EH (cell line): ENCODE results near the gene CDC42EP2.
"Not testable (repeated sequence)": the region's sequence is repeated elsewhere in the genome, so short reads cannot be mapped to it uniquely, and the experiment has no call there.

Experiments used
- DNase-seq: peaks from one replicate; pipeline ENCODE4 v3.0.0-alpha.2; 2015; ENCODE audit warnings: low read depth

Gene CDC42EP2

DNA sequence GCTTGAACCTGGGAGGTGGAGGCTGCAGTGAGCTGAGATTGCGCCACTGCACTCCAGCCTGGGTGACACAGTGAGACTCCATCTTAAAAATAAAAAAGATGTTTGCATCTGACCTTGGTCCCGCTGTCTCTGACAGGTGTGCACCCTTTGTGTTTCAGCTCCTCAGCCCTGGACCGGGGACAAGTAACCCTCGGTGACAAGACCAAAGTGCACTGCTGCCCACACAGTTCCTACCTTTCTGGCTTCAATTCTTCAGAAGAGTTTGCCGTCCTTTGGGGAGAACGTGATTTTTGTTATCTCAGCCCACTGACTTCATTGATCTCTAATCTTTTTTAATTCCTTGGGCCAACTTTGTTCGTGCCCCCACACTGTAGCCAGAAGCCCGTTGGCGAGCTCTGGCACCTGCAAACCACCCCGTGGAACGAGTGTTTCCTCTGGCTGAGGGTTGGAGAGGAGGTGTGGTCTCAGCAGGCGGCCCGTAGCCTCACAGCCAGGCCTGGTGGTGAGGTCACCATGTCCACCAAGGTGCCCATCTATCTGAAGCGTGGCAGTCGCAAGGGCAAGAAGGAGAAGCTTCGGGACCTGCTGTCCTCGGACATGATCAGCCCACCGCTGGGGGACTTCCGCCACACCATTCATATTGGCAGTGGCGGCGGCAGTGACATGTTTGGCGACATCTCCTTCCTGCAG lies 5.9 kb downstream of the CDC42EP2 start:
- DNase-seq = no peak

DNA sequence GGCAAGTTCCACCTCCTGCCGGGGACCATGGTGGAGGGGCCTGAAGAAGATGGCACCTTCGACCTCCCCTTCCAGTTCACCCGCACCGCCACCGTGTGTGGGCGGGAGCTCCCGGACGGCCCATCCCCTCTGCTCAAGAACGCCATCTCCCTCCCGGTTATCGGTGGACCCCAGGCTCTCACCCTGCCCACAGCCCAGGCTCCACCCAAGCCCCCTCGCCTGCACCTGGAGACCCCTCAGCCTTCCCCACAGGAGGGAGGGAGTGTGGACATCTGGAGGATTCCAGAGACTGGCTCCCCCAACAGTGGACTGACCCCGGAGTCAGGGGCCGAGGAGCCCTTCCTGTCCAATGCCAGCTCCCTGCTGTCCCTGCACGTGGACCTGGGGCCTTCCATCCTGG lies 6.4 kb downstream of the CDC42EP2 start:
- no peak for DNase-seq

- no peak for DNase-seq
Measured at GRCh38 chr11:65321828-65322485, 7.3 kb downstream of the CDC42EP2 start.

DNA sequence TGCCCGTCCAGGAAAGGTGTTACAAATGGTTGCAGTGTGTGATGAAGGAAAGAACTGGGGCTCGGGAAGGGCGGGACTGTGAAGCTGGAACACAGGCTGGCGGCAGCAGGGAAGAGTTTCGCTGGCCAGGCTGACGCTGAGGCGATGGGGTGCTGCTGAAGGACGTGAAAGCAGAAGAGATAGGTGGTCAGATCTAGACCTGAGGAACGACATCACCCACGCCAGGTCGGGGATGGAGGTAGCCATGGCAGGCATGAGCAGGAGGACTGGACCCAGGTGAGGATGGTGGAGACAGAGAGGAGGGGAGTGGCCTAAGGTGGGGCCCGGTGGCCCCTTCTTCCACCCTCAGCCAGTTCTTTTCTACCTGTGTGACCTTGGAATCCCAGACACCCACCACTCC lies 9.1 kb downstream of the CDC42EP2 start:
- no peak for DNase-seq

- DNase-seq = no peak
Measured at GRCh38 chr11:65325435-65325834, 10.8 kb downstream of the CDC42EP2 start.

DNA sequence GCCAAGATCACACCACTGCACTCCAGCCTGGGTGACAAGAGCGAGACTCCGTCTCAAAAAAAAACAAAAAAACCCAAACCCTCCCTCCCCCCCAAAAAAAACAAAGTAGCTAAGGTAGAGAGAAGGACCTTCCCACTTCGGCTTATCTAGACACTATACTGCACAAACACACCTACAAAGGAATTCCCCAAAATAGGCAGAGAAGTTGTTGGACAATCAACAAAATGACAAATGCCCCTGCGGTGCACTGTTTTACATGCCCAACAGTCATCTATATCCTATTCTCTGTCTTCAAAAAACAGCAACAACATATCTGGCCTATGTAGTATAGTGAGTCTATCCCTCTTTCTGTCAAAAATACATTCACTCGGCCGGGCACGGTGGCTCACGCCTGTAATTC lies 12.4 kb downstream of the CDC42EP2 start:
- no peak for DNase-seq

DNA sequence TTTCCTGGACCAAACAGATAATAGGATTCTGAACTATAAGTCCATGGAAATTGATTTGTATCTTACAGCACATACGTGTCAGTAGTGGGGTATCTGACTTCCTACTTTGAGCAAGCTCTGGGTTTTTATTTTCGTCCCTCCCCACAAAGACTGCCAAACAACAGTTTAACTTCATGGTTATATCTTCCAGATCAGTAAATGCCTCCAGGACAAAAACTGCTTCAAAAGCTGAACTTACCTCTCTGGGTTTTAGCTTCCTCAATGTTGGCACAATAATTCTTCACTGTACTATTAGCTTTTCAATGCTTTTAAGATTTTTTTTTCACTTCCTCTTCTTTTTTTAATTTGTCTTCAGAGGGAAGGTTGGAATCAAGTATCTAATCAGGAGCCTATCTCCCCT lies 14.8 kb downstream of the CDC42EP2 start:
- DNase-seq = no peak

DNA sequence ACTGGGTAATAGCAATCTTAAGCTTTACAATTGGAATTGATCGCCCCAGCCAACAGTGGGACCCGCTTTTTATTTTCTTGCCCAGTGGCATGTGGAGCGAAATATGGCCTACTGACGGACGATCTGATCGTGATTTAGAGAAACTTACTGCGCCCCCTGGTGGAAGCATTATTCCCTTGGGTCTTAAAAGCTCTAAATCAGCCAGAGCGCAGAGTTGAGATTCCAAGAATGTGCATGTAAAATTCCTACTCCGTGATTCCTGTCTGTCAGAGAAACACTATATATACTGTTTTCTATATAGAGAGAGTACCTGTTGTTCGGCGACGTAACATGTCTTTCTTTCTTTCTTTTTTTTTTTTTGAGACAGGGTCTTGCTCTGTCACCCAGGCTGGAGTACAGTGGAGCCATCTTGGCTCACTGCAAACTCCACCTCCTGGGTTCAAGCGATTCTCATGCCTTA lies 15.3 kb downstream of the CDC42EP2 start:
- peak; percentile 89 for DNase-seq

- DNase-seq = no peak
Measured at GRCh38 chr11:65330544-65330943, 15.9 kb downstream of the CDC42EP2 start.

- not testable (repeated sequence) for DNase-seq
Measured at GRCh38 chr11:65332591-65332990, 17.9 kb downstream of the CDC42EP2 start.

GRCh38 chr11:65334696-65335295 lies 20.1 kb downstream of the CDC42EP2 start:
- DNase-seq = peak; percentile 28

- DNase-seq = no peak
Measured at GRCh38 chr11:65338676-65339075, 24.0 kb downstream of the CDC42EP2 start.

DNA sequence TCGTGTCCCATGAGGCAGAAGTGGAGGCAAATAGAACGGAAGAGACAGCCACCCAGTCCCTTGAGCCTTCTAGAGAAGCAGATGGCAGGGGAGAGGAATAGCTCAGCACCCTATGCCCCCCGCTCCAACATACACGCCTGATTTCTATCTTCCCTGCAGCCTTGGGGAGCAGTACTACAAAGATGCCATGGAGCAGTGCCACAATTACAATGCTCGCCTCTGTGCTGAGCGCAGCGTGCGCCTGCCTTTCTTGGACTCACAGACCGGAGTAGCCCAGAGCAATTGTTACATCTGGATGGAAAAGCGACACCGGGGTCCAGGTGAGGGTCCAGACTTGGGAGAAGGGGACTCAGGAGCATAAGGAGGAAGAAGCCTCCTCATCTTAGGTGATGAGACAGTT lies 25.6 kb downstream of the CDC42EP2 start:
- DNase-seq = no peak

GRCh38 chr11:65341856-65342255 lies 27.2 kb downstream of the CDC42EP2 start:
- DNase-seq = no peak

DNA sequence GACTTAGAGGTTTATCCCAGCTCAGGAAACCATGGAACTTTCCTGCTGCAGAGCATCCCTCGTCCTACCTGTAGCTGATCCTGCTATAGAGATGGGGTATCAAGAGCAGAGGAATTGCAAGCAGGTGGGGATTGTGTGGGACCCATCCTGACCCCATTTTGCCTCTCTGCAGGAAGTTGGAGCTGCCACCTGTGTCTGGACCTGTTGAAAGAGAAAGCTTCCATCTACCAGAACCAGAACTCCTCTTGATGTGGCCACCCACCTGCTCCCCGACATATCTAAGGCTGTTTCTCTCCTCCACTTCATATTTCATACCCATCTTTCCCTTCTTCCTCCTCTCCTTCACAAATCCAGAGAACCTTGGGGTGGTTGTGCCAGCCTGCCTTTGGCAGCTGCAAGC lies 36.8 kb downstream of the CDC42EP2 start:
- no peak for DNase-seq

GRCh38 chr11:65352783-65353182 lies 38.1 kb downstream of the CDC42EP2 start:
- DNase-seq = peak; percentile 37

GRCh38 chr11:65353376-65353775 lies 38.7 kb downstream of the CDC42EP2 start:
- no peak for DNase-seq

- no peak for DNase-seq
Measured at GRCh38 chr11:65353900-65354264, 39.2 kb downstream of the CDC42EP2 start.

DNA sequence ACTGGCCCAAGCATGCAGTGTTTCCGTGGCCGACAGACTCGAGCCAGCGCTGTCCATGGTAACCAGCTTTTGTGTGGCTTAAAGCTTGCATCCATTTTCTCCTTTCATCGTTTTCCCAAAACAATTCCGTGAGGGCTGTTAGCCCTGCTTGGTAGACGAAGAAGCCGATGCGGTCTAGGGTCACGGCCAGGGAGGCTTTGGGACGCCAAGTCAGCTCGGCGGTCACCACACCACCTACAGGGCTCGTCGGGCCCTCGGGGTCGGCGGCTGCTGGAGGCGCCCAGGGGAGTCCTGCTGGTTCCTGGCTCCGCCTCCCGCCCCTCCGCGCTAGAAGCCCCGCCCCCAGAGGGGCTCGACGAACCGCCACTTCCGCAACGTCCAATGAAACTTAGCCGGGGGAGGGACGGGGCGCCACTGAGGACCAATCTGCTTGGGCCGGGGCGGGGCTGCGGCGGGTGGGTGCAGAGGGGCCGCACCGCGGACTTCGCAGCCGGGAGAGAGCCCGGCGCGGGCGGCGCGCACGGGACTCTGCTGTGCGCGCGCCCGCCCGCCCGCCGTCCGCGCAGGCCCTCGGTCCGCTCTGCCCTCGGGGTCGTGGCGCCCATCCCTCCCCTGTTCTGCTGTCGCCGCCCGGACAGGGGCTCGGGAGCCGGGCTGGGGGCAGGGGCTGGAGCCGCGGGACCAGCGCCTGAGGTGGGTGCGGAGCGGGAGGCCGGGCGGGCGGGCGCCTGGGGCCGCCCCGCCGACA lies 39.8 kb downstream of the CDC42EP2 start, which contains the start of gene TIGD3:
Gene TIGD3, plus strand, starts transcription at position 487 of the 748 bp plus-strand sequence. CDS start 1,058 bp downstream, outside the sequence.
- peak; percentile 96 for DNase-seq

DNA sequence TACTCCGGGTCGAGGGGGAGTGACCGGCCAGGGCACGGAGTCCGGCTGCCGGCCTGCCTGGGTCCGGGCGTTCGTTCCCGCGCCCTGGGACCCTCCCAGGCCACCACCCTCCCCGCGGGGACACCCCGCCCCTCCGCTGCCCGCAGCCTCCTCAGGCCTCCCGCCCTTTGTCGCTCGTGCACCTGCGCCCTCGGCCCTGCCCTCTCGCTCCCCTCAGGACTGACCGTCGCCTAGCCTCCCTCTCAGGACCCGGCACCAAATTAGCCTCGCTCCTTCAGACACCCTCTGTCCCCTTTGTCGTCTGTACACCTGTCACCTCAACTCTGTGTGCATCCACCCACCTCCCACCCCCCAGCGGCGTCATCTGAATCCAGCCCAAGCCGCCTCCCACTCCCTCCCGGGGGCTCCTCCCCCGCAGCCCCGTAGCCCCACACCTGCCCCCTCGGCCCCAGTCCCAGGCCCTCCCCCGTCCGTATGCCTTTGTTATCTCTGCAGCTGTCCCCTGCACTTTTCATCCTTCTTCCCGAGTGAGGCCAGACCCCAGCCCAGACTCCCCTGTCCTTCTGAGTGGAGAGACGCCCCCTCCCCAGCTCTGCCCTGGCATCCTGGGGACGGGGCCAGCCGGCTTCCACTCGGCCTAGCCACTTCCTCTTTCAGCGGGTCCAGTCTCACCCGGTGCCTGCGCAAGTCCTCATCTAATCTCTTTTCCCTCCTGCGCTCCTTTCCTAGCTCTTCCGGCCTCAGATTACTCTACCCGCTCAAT lies 40.5 kb downstream of the CDC42EP2 start:
- DNase-seq = no peak

DNA sequence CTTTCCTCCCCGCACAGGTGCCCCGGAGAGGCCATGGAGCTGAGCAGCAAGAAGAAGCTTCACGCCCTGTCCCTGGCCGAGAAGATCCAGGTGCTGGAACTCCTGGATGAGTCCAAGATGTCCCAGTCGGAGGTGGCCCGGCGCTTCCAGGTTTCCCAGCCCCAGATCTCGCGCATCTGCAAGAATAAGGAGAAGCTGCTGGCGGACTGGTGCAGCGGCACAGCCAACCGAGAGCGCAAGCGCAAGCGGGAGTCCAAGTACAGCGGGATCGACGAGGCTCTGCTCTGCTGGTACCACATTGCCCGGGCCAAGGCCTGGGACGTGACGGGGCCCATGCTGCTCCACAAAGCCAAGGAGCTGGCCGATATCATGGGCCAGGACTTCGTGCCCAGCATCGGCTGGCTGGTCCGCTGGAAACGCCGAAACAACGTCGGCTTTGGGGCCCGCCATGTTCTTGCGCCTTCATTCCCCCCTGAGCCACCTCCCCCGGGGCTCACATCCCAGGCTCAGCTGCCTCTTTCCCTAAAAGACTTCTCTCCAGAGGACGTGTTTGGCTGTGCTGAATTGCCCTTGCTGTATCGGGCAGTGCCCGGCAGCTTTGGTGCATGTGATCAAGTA lies 41.2 kb downstream of the CDC42EP2 start:
- peak; percentile 64 for DNase-seq
